Measurements from ENCODE around the gene ABCG2. TPM values are rescaled to one million over a fixed set of nuclear protein-coding genes. Genes with fewer than 3 reads are reported as not detected.

The ABCG2 gene
- total RNA-seq, 1 donor from 2014 or later, result 0.40 TPM

- DNase-seq (ENCODE audit: low spot score), result no peak
- Mint-ChIP-seq H3K9me3 (ENCODE audit: low read depth) (peaks cover 7% of the 10 kb centered on the region), H3K4me1 (ENCODE audit: low read depth) (peaks cover 7% of the 10 kb centered on the region), H3K27me3 (ENCODE audit: low read depth) (no peaks in the 10 kb centered on the region), H3K36me3 (ENCODE audit: low read depth) (no peaks in the 10 kb centered on the region), H3K4me3 (ENCODE audit: unreplicated experiment) (no peak overlapping the region), H3K27ac (ENCODE audit: unreplicated experiment) (no peak overlapping the region)
- TF ChIP-seq, protein P1, sequence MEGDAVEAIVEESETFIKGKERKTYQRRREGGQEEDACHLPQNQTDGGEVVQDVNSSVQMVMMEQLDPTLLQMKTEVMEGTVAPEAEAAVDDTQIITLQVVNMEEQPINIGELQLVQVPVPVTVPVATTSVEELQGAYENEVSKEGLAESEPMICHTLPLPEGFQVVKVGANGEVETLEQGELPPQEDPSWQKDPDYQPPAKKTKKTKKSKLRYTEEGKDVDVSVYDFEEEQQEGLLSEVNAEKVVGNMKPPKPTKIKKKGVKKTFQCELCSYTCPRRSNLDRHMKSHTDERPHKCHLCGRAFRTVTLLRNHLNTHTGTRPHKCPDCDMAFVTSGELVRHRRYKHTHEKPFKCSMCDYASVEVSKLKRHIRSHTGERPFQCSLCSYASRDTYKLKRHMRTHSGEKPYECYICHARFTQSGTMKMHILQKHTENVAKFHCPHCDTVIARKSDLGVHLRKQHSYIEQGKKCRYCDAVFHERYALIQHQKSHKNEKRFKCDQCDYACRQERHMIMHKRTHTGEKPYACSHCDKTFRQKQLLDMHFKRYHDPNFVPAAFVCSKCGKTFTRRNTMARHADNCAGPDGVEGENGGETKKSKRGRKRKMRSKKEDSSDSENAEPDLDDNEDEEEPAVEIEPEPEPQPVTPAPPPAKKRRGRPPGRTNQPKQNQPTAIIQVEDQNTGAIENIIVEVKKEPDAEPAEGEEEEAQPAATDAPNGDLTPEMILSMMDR (IDR thresholded peaks at IDR 0.05), result no peak
Observed at GRCh38 chr4:88101165-88101564, 57.3 kb downstream of the ABCG2 start.

- peaks cover 1% of the 10 kb centered on the region for H3K27me3 Mint-ChIP-seq (ENCODE audit: low read depth)
- H3K4me3 Mint-ChIP-seq (ENCODE audit: unreplicated experiment), result no peak overlapping the region
- DNase-seq (ENCODE audit: low spot score), result no peak
- no peak overlapping the region for H3K27ac Mint-ChIP-seq (ENCODE audit: unreplicated experiment)
- H3K4me1 Mint-ChIP-seq (ENCODE audit: low read depth), result no peaks in the 10 kb centered on the region
- no peaks in the 10 kb centered on the region for H3K36me3 Mint-ChIP-seq (ENCODE audit: low read depth)
- TF ChIP-seq, protein P1 (IDR thresholded peaks at IDR 0.05), result no peak
- H3K9me3 Mint-ChIP-seq (ENCODE audit: low read depth), result peaks cover 7% of the 10 kb centered on the region
Observed at GRCh38 chr4:88098993-88099752, 59.3 kb downstream of the ABCG2 start.

DNA sequence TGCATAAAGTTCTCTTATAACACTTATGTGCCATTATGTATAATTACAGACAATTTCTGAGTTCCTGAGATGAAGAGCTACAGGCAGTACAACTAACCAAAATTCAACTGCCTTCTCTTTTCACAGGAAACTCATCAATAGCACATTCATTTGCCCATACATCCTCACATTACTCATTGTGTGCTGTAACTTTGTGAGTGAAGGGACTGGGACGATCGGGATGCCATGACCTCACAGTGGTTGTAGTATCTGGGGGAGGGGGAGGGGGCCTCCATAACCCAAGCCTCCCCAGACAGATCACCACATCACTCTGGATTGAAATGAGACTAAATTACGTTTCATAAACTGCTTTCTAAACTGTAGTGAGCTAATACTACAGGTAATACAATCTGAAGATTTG, 60.7 kb downstream of the ABCG2 start:
- Mint-ChIP-seq H3K4me3 (ENCODE audit: unreplicated experiment) (no peak overlapping the region), H3K27me3 (ENCODE audit: low read depth) (peaks cover 1% of the 10 kb centered on the region), H3K9me3 (ENCODE audit: low read depth) (peaks cover 7% of the 10 kb centered on the region), H3K27ac (ENCODE audit: unreplicated experiment) (no peak overlapping the region), H3K36me3 (ENCODE audit: low read depth) (no peaks in the 10 kb centered on the region), H3K4me1 (ENCODE audit: low read depth) (no peaks in the 10 kb centered on the region)
- no peak for DNase-seq (ENCODE audit: low spot score)
- TF ChIP-seq, protein P1 (IDR thresholded peaks at IDR 0.05), result no peak

DNA sequence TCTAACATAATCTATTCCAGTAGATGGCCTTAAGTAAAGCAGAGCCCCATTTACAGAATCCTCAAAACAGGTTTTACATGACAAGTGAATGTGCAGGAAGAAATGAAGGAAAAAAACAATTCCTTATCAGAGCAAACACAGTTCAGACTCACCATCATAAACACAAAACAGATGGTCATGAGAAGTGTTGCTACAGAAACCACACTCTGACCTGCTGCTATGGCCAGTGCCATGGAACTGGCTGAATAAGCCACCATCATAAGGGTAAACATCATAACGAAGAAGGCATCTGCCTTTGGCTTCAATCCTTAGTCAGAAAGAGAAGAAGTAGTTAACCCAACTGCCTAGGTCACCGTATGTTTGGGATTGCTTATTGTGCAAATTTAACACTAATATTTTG, 61.1 kb downstream of the ABCG2 start:
- TF ChIP-seq, protein P1 (IDR thresholded peaks at IDR 0.05), result no peak
- Mint-ChIP-seq H3K27me3 (ENCODE audit: low read depth) (peaks cover 1% of the 10 kb centered on the region), H3K36me3 (ENCODE audit: low read depth) (no peaks in the 10 kb centered on the region), H3K9me3 (ENCODE audit: low read depth) (peaks cover 7% of the 10 kb centered on the region), H3K27ac (ENCODE audit: unreplicated experiment) (no peak overlapping the region), H3K4me1 (ENCODE audit: low read depth) (no peaks in the 10 kb centered on the region), H3K4me3 (ENCODE audit: unreplicated experiment) (no peak overlapping the region)
- DNase-seq (ENCODE audit: low spot score), result no peak

DNA sequence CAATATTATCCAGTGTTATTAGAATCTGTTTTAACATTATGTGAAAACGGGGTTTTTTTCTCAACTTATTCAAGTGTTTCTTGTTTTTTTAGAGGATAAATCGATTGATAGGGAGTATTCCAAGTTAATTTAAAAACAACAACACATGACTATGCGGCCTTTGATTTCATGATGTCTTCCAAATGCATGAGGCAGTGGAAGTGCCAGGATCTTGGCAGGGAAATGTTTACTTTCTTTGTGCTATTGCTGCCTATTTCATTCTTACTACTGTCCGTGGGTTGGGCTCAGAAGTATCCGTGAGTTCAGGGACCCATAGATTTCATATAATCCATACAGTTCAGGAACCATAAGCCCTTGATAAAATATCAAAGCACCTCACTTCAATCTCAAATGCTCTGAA, 64.6 kb downstream of the ABCG2 start:
- Mint-ChIP-seq H3K4me1 (ENCODE audit: low read depth) (no peaks in the 10 kb centered on the region), H3K27ac (ENCODE audit: unreplicated experiment) (no peak overlapping the region), H3K36me3 (ENCODE audit: low read depth) (no peaks in the 10 kb centered on the region), H3K9me3 (ENCODE audit: low read depth) (peaks cover 7% of the 10 kb centered on the region), H3K4me3 (ENCODE audit: unreplicated experiment) (no peak overlapping the region), H3K27me3 (ENCODE audit: low read depth) (peaks cover 1% of the 10 kb centered on the region)
- DNase-seq (ENCODE audit: low spot score), result no peak
- TF ChIP-seq, protein P1 (IDR thresholded peaks at IDR 0.05), result no peak
